Measurements from ENCODE around the gene CALU.

CALU gene

DNA sequence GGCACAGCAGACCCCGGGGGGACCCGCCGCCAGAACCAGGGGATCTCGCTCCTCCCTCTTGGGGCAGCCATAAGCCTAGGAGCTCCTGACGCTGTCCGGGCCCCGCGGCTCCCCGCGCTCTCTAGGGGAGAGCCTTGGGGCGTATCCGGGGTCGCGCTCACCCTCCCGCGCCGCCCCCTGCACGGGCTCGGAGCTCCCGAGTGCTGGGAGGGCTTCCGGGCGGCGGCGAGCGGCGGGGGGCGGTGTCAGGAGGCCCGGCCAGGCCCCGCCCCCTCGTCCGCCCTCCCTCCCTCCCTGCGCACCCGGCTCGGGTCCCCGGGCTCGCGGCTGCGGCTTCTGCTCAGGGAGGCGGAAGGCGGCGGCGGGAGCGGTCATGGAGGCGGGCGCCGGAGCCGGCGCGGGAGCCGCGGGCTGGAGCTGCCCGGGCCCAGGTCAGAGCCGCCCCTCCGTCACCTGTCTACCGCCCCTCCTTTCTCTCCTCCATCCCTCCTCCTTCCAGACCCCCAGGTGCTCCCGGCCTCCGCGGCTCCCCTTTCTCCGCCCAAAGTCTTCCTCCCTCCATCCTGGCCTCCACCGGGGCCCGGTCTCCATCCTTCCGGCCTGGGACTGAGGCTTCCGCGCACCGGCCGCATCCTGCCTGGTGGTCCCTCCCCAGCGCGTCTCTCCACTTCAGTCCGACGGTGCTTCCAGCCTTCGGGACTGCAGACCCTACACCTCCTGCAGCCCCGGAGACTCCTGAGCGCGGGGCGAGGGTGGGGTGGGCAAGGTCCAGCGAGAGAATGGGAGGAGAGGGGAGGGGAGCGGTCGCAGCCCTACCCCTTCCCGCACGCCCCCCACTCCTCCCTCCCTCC is 52.2 kb downstream of the CALU start, which contains the start of gene CCDC136 (continued):
- TF ChIP-seq, protein P1, sequence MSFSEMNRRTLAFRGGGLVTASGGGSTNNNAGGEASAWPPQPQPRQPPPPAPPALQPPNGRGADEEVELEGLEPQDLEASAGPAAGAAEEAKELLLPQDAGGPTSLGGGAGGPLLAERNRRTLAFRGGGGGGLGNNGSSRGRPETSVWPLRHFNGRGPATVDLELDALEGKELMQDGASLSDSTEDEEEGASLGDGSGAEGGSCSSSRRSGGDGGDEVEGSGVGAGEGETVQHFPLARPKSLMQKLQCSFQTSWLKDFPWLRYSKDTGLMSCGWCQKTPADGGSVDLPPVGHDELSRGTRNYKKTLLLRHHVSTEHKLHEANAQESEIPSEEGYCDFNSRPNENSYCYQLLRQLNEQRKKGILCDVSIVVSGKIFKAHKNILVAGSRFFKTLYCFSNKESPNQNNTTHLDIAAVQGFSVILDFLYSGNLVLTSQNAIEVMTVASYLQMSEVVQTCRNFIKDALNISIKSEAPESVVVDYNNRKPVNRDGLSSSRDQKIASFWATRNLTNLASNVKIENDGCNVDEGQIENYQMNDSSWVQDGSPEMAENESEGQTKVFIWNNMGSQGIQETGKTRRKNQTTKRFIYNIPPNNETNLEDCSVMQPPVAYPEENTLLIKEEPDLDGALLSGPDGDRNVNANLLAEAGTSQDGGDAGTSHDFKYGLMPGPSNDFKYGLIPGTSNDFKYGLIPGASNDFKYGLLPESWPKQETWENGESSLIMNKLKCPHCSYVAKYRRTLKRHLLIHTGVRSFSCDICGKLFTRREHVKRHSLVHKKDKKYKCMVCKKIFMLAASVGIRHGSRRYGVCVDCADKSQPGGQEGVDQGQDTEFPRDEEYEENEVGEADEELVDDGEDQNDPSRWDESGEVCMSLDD (tag by site-specific recombination; IDR thresholded peaks at IDR 0.05) = 0 out of 2 replicates have a peak, but pooled peaks have one; percentile 39
- TF ChIP-seq GFI1B (tag by site-specific recombination; IDR thresholded peaks at IDR 0.05) (no peak), ZNF146 (tag by site-specific recombination; IDR thresholded peaks at IDR 0.05) (0 out of 2 replicates have a peak, but pooled peaks have one; percentile 20), WT1 (tag by site-specific recombination; IDR thresholded peaks at IDR 0.05) (0 out of 2 replicates have a peak, but pooled peaks have one; percentile 55), ZNF510 (tag by site-specific recombination; IDR thresholded peaks at IDR 0.05; ENCODE audit: insufficient replicate concordance) (no peak), KLF7 (tag by site-specific recombination; IDR thresholded peaks at IDR 0.05; ENCODE audit: borderline replicate concordance) (no peak), ZNF433 (tag by site-specific recombination; IDR thresholded peaks at IDR 0.05; ENCODE audit: low read depth) (no peak), PRDM1 (tag by site-specific recombination; IDR thresholded peaks at IDR 0.05) (no peak), ZNF843 (tag by site-specific recombination; IDR thresholded peaks at IDR 0.05) (peak; percentile 60), ZNF660 (tag by site-specific recombination; IDR thresholded peaks at IDR 0.05) (0 out of 2 replicates have a peak, but pooled peaks have one; percentile 37), ZNF791 (tag by site-specific recombination; IDR thresholded peaks at IDR 0.05) (no peak), ZFP3 (tag by site-specific recombination; IDR thresholded peaks at IDR 0.05; ENCODE audit: low read depth) (no peak), ZNF600 (tag by site-specific recombination; IDR thresholded peaks at IDR 0.05) (peak; percentile 79; the same call in 1 of the 2 replicates), BCL11A (tag by site-specific recombination; IDR thresholded peaks at IDR 0.05; ENCODE audit: low read depth) (0 out of 2 replicates have a peak, but pooled peaks have one; percentile 40), ZNF549 (tag by site-specific recombination; IDR thresholded peaks at IDR 0.05) (no peak), KLF1 (tag by site-specific recombination; IDR thresholded peaks at IDR 0.05) (peak; percentile 53), ZBTB17 (tag by site-specific recombination; IDR thresholded peaks at IDR 0.05) (no peak), ZNF292 (tag by site-specific recombination; IDR thresholded peaks at IDR 0.05; ENCODE audit: borderline replicate concordance, low read depth) (no peak), ZBTB7A (tag by site-specific recombination; IDR thresholded peaks at IDR 0.05; ENCODE audit: low read depth) (peak; percentile 70; the same call in 1 of the 2 replicates), ZNF76 (tag by site-specific recombination; IDR thresholded peaks at IDR 0.05; ENCODE audit: borderline replicate concordance, low read depth) (0 out of 2 replicates have a peak, but pooled peaks have one; percentile 40), ZBTB20 (tag by site-specific recombination; IDR thresholded peaks at IDR 0.05) (peak; percentile 78)
- TF ChIP-seq, protein P2, sequence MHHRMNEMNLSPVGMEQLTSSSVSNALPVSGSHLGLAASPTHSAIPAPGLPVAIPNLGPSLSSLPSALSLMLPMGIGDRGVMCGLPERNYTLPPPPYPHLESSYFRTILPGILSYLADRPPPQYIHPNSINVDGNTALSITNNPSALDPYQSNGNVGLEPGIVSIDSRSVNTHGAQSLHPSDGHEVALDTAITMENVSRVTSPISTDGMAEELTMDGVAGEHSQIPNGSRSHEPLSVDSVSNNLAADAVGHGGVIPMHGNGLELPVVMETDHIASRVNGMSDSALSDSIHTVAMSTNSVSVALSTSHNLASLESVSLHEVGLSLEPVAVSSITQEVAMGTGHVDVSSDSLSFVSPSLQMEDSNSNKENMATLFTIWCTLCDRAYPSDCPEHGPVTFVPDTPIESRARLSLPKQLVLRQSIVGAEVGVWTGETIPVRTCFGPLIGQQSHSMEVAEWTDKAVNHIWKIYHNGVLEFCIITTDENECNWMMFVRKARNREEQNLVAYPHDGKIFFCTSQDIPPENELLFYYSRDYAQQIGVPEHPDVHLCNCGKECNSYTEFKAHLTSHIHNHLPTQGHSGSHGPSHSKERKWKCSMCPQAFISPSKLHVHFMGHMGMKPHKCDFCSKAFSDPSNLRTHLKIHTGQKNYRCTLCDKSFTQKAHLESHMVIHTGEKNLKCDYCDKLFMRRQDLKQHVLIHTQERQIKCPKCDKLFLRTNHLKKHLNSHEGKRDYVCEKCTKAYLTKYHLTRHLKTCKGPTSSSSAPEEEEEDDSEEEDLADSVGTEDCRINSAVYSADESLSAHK (tag by site-specific recombination; IDR thresholded peaks at IDR 0.05) = peak; percentile 17; the same call in 1 of the 2 replicates
- TF ChIP-seq, protein P3, sequence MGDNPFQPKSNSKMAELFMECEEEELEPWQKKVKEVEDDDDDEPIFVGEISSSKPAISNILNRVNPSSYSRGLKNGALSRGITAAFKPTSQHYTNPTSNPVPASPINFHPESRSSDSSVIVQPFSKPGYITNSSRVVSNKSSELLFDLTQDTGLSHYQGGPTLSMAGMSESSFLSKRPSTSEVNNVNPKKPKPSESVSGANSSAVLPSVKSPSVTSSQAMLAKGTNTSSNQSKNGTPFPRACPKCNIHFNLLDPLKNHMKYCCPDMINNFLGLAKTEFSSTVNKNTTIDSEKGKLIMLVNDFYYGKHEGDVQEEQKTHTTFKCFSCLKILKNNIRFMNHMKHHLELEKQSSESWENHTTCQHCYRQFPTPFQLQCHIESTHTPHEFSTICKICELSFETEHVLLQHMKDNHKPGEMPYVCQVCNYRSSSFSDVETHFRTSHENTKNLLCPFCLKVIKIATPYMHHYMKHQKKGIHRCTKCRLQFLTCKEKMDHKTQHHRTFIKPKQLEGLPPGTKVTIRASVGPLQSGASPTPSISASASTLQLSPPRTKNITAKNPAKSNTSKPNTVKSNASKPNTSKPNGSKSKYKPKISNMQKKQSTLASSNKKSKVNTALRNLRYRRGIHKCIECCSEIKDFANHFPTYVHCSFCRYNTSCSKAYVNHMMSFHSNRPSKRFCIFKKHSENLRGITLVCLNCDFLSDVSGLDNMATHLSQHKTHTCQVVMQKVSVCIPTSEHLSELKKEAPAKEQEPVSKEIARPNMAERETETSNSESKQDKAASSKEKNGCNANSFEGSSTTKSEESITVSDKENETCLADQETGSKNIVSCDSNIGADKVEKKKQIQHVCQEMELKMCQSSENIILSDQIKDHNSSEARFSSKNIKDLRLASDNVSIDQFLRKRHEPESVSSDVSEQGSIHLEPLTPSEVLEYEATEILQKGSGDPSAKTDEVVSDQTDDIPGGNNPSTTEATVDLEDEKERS (tag by site-specific recombination; IDR thresholded peaks at IDR 0.05) = no peak
- TF ChIP-seq, protein P4, sequence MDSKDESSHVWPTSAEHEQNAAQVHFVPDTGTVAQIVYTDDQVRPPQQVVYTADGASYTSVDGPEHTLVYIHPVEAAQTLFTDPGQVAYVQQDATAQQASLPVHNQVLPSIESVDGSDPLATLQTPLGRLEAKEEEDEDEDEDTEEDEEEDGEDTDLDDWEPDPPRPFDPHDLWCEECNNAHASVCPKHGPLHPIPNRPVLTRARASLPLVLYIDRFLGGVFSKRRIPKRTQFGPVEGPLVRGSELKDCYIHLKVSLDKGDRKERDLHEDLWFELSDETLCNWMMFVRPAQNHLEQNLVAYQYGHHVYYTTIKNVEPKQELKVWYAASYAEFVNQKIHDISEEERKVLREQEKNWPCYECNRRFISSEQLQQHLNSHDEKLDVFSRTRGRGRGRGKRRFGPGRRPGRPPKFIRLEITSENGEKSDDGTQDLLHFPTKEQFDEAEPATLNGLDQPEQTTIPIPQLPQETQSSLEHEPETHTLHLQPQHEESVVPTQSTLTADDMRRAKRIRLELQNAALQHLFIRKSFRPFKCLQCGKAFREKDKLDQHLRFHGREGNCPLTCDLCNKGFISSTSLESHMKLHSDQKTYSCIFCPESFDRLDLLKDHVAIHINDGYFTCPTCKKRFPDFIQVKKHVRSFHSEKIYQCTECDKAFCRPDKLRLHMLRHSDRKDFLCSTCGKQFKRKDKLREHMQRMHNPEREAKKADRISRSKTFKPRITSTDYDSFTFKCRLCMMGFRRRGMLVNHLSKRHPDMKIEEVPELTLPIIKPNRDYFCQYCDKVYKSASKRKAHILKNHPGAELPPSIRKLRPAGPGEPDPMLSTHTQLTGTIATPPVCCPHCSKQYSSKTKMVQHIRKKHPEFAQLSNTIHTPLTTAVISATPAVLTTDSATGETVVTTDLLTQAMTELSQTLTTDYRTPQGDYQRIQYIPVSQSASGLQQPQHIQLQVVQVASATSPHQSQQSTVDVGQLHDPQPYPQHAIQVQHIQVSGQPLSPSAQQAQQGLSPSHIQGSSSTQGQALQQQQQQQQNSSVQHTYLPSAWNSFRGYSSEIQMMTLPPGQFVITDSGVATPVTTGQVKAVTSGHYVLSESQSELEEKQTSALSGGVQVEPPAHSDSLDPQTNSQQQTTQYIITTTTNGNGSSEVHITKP (tag by site-specific recombination; IDR thresholded peaks at IDR 0.05) = 0 out of 2 replicates have a peak, but pooled peaks have one; percentile 20
- TF ChIP-seq, protein P5, sequence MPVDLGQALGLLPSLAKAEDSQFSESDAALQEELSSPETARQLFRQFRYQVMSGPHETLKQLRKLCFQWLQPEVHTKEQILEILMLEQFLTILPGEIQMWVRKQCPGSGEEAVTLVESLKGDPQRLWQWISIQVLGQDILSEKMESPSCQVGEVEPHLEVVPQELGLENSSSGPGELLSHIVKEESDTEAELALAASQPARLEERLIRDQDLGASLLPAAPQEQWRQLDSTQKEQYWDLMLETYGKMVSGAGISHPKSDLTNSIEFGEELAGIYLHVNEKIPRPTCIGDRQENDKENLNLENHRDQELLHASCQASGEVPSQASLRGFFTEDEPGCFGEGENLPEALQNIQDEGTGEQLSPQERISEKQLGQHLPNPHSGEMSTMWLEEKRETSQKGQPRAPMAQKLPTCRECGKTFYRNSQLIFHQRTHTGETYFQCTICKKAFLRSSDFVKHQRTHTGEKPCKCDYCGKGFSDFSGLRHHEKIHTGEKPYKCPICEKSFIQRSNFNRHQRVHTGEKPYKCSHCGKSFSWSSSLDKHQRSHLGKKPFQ (tag by site-specific recombination; IDR thresholded peaks at IDR 0.05) = no peak
